GM13976 (cell line): ENCODE results near the gene SH2D1B.

ENCODE experiments used
- DNase-seq: peaks from one replicate; pipeline ENCODE4 v3.0.0; 2012; ENCODE audit warnings: low spot score
- CTCF ChIP-seq: IDR thresholded peaks from 2 replicates; pipeline ENCODE4 v1.5.1; 2012; ENCODE audit warnings: borderline replicate concordance, mild to moderate bottlenecking; ENCODE audit not compliant: insufficient read depth; ENCODE audit errors: extremely low read depth, missing control alignments, control extremely low read depth
- in situ Hi-C: fragments of 300-500 bp; cut with MboI; formaldehyde crosslinking; loops from one replicate; pipeline ENCODE4 v1.12.0; 2022; ENCODE audit warnings: low sequenced_read_pairs, mixed read lengths, inconsistent platforms; ENCODE audit not compliant: unreplicated experiment

Gene SH2D1B

GRCh38 chr1:162347281-162347680, 64.7 kb downstream of the SH2D1B start:
- in situ Hi-C loops: no loop called here
- no peak for TF ChIP-seq CTCF
- no peak for DNase-seq
